Heart right ventricle (tissue), 16 donors: ENCODE results near the gene KCNH8. TPM values are rescaled to one million over a fixed set of nuclear protein-coding genes. Genes with fewer than 3 reads are reported as not detected.

Experiments used
- ATAC-seq, 8 donors: fragments of 200-7000 bp; cut with Tn5 transposase; one replicate each; pipeline ENCODE4 v1.9.1; 2020; ENCODE audit warnings: mild to moderate bottlenecking in 8 of 8, moderate library complexity in 8 of 8, moderate number of reproducible peaks in 1 of 8
- DNase-seq, 2 donors: peaks; one replicate each; pipeline ENCODE4 v3.0.0-alpha.2; 2020
- H3K27ac ChIP-seq, 10 donors: fragments of 200-600 bp; sonication (generic) in 2 of 10; one replicate each; pipeline versions ENCODE4 v1.5.0 to v1.8.0; 2020 to 2022; ENCODE audit warnings: mild to moderate bottlenecking in 3 of 10
- H3K27me3 ChIP-seq, 7 donors: fragments of 200-600 bp; one replicate each; pipeline ENCODE4 v1.8.0; 2021 to 2022; ENCODE audit warnings: mild to moderate bottlenecking in 2 of 7
- H3K36me3 ChIP-seq, 9 donors: fragments of 200-600 bp; sonication (generic) in 1 of 9; one replicate each; pipeline versions ENCODE4 v1.5.0 to v1.8.0; 2020 to 2022; ENCODE audit warnings: mild to moderate bottlenecking in 2 of 9
- H3K4me1 ChIP-seq, 9 donors: fragments of 200-600 bp; sonication (generic) in 1 of 9; one replicate each; pipeline versions ENCODE4 v1.5.0 to v1.8.0; 2020 to 2022; ENCODE audit warnings: mild to moderate bottlenecking in 4 of 9
- H3K4me3 ChIP-seq, 10 donors: fragments of 200-600 bp; sonication (generic) in 2 of 10; one replicate each; pipeline versions ENCODE4 v1.5.0 to v1.8.0; 2020 to 2022; ENCODE audit warnings: mild to moderate bottlenecking in 7 of 10, moderate library complexity in 2 of 10
- H3K9me3 ChIP-seq, 11 donors: fragments of 200-600 bp in 10 of 11; sonication (generic) in 2 of 11; one replicate each; pipeline versions ENCODE4 v1.5.0 to v1.8.0; 2013 to 2022; ENCODE audit warnings: mild to moderate bottlenecking in 2 of 11, control low read depth in 1 of 11, moderate library complexity in 1 of 11
- WGBS, 2 donors: extraction: QIAGEN DNeasy Blood & Tissue Kit; methylation state at CpG; one replicate each; pipeline ENCODE4 v1.1.7; 2013; ENCODE audit warnings: inconsistent platforms in 1 of 2; 5-methylcytosine and 5-hydroxymethylcytosine counted together
- intact Hi-C, 10 donors: fragments of 100-400 bp; cut with DNase I; formaldehyde crosslinking; loops; one replicate each; pipeline versions ENCODE4 v1.11.1 to v1.14.2; 2022
- polyA plus RNA-seq, 2 donors: library from polyadenylated mRNA; stranded (reverse); fragments of 200-250 nt; gene quantifications; one replicate each; pipeline ENCODE4 v1.2.3, GENCODE V29; 2013
- total RNA-seq, 10 donors: library from RNA; stranded (reverse); fragmentation: NEBNext Ultra II Directional in 3 of 10; extraction: Animal tissue kit (Norgen Biotek cat#: 25700) in 3 of 10; gene quantifications; one replicate each; pipeline versions ENCODE4 v1.2.1 to v1.2.4, GENCODE V29; 2021 to 2023
- TF ChIP-seq, protein P1 (sequence below), 9 donors: fragments of 200-600 bp; sonication (generic) in 2 of 9; IDR thresholded peaks; one replicate each; pipeline versions ENCODE4 v1.5.0 to v1.8.0; 2021 to 2022; ENCODE audit warnings: antibody characterized with exemption in 9 of 9, mild to moderate bottlenecking in 5 of 9, moderate library complexity in 1 of 9
- donor health status: Arrhythmogenic right ventricular cardiomyopathy.
- donor health status: ischemic (EF 13 %, LVEDD 7.1; RV severe dilation, severe dysfunction).
- donor health status: healthy with polysubstance abuse.
- donor health status: DM: no; HTN: yes; CAD: no.
- donor health status: DM: no; HTN: no; CAD: no.
- donor health status: ischemic (EF 25% LVEDD 6.9; RV normal size, moderate dysfunction).
- donor health status: ischemic (EF 25% LVEDD 5.7; RV mildly dilated, moderate dysfunction).
- donor health status: healthy.
- donor health status: DM: yes; HTN: yes; CAD: no.
- donor health status: Ischemic cardiomyopathy.
- donor health status: ischemic (EF 35%, LVEDD 5.7; RV mildly dilated, moderate dysfunction).
- donor health status: nonischemic (EF 11% LVEDD 7.7; RV severe dilation, severe dysfunction).
- donor health status: DM: yes; HTN: yes; CAD: no.
- donor health status: PGD.
- donor health status: ischemic (EF 29% LVEDD 5.4; RV normal size, mild dysfunction).
- donor health status: nonischemic (EF 23%, LVEDD 6.1; RV moderate dilation, normal function).

KCNH8 gene
- total and polyA plus RNA-seq, 12 donors, result 0.03 to 0.50 (median 0.10) TPM; not detected in 3

DNA sequence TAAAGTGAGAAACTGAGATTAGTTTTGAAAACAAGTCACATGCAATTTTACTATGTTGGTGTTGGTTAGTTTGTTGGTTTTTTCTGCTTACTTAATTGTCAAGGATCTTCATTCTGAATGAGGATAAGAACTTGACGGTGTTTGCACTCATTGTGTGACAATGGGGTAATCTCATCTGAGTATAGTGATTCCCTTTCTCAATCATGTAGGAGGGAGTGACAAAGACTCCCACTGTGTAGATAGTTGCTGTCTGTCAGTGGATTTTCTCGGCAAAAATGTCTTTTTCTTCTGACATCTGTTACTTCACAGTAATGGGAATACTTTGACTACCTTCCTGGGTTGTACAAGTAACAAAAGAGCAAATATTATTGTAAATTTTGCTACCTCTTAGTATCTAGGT, 23.5 kb downstream of the KCNH8 start:
- Histone ChIP-seq H3K4me3 (no peak overlapping the region), H3K27me3 (no peaks in the 10 kb centered on the region), H3K9me3 (peaks cover 0 to 4% (median 0%) of the 10 kb centered on the region in 11 donors), H3K27ac (no peak overlapping the region), H3K36me3 (no peaks in the 10 kb centered on the region), H3K4me1 (no peaks in the 10 kb centered on the region)
- no peak for DNase-seq
- intact Hi-C loops, result no loop called here
- TF ChIP-seq, protein P1, sequence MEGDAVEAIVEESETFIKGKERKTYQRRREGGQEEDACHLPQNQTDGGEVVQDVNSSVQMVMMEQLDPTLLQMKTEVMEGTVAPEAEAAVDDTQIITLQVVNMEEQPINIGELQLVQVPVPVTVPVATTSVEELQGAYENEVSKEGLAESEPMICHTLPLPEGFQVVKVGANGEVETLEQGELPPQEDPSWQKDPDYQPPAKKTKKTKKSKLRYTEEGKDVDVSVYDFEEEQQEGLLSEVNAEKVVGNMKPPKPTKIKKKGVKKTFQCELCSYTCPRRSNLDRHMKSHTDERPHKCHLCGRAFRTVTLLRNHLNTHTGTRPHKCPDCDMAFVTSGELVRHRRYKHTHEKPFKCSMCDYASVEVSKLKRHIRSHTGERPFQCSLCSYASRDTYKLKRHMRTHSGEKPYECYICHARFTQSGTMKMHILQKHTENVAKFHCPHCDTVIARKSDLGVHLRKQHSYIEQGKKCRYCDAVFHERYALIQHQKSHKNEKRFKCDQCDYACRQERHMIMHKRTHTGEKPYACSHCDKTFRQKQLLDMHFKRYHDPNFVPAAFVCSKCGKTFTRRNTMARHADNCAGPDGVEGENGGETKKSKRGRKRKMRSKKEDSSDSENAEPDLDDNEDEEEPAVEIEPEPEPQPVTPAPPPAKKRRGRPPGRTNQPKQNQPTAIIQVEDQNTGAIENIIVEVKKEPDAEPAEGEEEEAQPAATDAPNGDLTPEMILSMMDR (IDR thresholded peaks at IDR 0.05), result no peak
- ATAC-seq, result no peak
- WGBS, 2 donors, result 32 to 35% methylated on average over 2 of the region's 2 CpGs

DNA sequence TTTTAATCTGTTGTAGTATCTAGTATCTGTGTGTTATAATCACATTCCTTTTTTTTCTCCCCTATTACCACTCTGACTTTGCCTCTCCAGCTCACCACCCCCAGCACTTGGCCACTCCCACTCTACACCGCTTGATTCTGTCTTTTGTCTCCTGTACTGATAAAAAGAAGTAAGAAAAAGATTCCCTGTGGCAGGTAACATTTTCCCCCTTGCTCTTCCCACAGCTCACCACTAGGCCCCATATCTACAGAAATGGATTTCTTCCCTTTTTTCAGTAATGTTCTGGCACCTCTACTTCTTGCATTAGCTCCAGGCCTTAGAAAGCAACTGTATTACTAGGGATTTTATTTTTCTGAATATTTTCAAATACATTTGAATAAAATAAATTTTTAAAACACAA, 25.6 kb downstream of the KCNH8 start:
- no peak for DNase-seq
- intact Hi-C loops, result no loop called here
- no peaks in the 10 kb centered on the region for H3K36me3 ChIP-seq
- no peaks in the 10 kb centered on the region for H3K4me1 ChIP-seq
- 12 to 17% methylated on average over 1 of the region's 1 CpG for WGBS, 2 donors
- peaks cover 0 to 4% (median 0%) of the 10 kb centered on the region in 11 donors for H3K9me3 ChIP-seq
- no peak overlapping the region for H3K4me3 ChIP-seq
- H3K27ac ChIP-seq, result no peak overlapping the region
- peaks cover 0 to 4% (median 0%) of the 10 kb centered on the region in 7 donors for H3K27me3 ChIP-seq
- ATAC-seq, result no peak
- TF ChIP-seq, protein P1 (IDR thresholded peaks at IDR 0.05), result no peak

DNA sequence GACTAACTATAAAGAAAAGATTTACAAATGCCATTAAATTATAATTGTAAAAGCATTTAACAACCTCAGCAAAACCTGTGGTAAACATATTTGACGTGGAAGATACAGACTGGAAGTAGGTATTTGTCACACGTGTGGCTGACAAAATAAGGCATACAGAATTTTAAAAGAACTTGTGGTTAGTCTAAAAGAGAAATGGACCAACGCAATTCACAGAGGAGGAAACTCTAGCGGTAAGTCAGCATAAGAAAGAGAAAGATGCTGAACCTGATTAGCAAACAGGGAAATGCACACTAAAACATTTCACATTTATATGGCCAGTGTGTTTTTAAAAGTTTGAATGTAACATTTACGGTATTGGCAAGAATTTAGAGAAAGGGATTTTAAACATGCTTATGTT, 35.3 kb downstream of the KCNH8 start:
- no peak for ATAC-seq
- 57 to 59% methylated on average over 5 of the region's 5 CpGs for WGBS, 2 donors

DNA sequence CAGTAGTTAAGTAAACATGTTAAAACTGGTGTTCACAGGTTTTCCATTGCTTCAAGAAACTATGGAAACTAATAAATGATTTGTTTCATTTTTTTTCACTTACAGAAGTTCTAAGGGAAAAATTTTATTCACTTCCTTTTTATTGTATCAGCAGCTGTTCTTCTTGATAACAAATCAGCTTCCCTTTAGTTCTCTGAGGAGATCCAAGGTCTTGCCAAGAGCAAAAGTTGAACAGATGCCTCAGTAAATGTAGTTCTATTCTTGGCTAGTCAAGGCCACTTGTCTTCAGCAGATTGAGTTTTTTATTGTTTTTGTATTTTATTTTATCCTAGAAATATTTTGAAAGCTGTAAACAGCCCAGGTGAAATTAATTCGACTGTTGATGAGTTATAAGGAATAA, 41.8 kb downstream of the KCNH8 start:
- no peak overlapping the region for H3K27ac ChIP-seq
- no peak overlapping the region for H3K4me3 ChIP-seq
- TF ChIP-seq, protein P1 (IDR thresholded peaks at IDR 0.05), result no peak
- ATAC-seq, result no peak
- no peaks in the 10 kb centered on the region for H3K9me3 ChIP-seq
- no peaks in the 10 kb centered on the region for H3K36me3 ChIP-seq
- no peaks in the 10 kb centered on the region for H3K27me3 ChIP-seq
- DNase-seq, result no peak
- 45 to 59% methylated on average over 1 of the region's 1 CpG for WGBS, 2 donors
- H3K4me1 ChIP-seq, result peaks cover 0 to 11% (median 0%) of the 10 kb centered on the region in 9 donors
- intact Hi-C loops, result no loop called here

More for the DNA sequence above, 35.3 kb downstream of the KCNH8 start:
- no peak for DNase-seq
- intact Hi-C loops, result no loop called here
- Histone ChIP-seq H3K9me3 (no peaks in the 10 kb centered on the region), H3K27ac (no peak overlapping the region), H3K4me3 (no peak overlapping the region), H3K4me1 (no peaks in the 10 kb centered on the region), H3K36me3 (no peaks in the 10 kb centered on the region), H3K27me3 (peaks cover 0 to 1% (median 0%) of the 10 kb centered on the region in 7 donors)
- TF ChIP-seq, protein P1 (IDR thresholded peaks at IDR 0.05), result no peak
